Measurements from ENCODE around the gene PPP1R1C. TPM values are rescaled to one million over a fixed set of nuclear protein-coding genes. Genes with fewer than 3 reads are reported as not detected.

Gene PPP1R1C
- total RNA-seq, 2 donors from 2014 or later, result 5.9 to 9.1 TPM

DNA sequence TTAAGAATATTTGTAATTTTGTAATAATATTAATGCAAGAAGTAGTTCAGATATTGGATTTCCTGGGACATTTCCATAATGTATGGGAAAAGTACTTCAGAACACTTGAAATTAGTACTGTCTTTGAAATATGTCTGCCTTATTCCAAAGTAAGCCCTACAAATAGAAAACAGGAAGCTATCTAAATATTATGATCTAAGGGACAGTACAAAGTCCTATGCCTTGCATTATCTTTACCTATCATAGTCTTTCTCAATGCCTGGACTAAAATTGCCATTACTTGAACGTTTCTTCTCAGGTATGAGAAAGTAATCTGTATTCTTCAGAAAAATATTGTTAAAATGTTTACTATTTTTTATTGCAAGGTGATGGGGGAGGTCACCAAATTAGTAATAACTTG, 113.0 kb downstream of the PPP1R1C start:
- intact Hi-C loops (cut with DNase I), result no loop called here
- Histone ChIP-seq H3K9me3 (no peaks in the 10 kb centered on the region), H3K4me1 (replicated peaks) (no peaks in the 10 kb centered on the region), H3K4me3 (no peak overlapping the region), H3K27ac (no peak overlapping the region), H3K36me3 (no peaks in the 10 kb centered on the region), H3K27me3 (replicated peaks; ENCODE audit: insufficient read depth) (no peaks in the 10 kb centered on the region)
- TF ChIP-seq POLR2AphosphoS5 (IDR thresholded peaks at IDR 0.05) (no peak), POLR2A (IDR thresholded peaks at IDR 0.05) (no peak)
- TF ChIP-seq, protein P1, sequence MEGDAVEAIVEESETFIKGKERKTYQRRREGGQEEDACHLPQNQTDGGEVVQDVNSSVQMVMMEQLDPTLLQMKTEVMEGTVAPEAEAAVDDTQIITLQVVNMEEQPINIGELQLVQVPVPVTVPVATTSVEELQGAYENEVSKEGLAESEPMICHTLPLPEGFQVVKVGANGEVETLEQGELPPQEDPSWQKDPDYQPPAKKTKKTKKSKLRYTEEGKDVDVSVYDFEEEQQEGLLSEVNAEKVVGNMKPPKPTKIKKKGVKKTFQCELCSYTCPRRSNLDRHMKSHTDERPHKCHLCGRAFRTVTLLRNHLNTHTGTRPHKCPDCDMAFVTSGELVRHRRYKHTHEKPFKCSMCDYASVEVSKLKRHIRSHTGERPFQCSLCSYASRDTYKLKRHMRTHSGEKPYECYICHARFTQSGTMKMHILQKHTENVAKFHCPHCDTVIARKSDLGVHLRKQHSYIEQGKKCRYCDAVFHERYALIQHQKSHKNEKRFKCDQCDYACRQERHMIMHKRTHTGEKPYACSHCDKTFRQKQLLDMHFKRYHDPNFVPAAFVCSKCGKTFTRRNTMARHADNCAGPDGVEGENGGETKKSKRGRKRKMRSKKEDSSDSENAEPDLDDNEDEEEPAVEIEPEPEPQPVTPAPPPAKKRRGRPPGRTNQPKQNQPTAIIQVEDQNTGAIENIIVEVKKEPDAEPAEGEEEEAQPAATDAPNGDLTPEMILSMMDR (IDR thresholded peaks at IDR 0.05), result no peak
- 66% methylated on average over 1 of the region's 1 CpG for whole genome bisulfite sequencing
- DNase-seq (ENCODE audit: low spot score), result no peak

DNA sequence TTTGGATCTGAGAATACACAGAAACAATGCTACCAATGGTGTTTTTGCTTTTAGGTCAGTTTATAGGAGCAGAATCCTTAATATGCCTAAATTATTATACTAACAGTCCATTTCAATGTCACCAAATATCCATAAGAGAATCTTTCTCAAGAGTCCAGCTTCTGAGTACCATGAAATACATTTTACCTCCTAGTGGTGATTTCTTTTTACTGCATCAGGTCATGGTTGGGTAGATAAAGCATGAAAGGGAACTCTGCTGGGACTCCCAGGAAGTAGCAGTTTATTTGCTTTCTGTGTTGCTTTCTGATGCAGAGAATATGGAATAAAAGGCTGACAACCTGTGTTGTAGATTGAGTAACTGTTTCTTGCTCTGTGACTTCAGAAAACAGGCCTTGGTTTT, 115.6 kb downstream of the PPP1R1C start:
- Histone ChIP-seq H3K27me3 (replicated peaks; ENCODE audit: insufficient read depth) (no peaks in the 10 kb centered on the region), H3K9me3 (no peaks in the 10 kb centered on the region), H3K4me1 (replicated peaks) (no peaks in the 10 kb centered on the region), H3K4me3 (no peak overlapping the region), H3K27ac (no peak overlapping the region), H3K36me3 (no peaks in the 10 kb centered on the region)
- intact Hi-C loops (cut with DNase I), result no loop called here
- TF ChIP-seq POLR2A (IDR thresholded peaks at IDR 0.05), result no peak
- TF ChIP-seq, protein P1 (IDR thresholded peaks at IDR 0.05), result no peak
- no peak for TF ChIP-seq POLR2AphosphoS5 (IDR thresholded peaks at IDR 0.05)
- no peak for DNase-seq (ENCODE audit: low spot score)

DNA sequence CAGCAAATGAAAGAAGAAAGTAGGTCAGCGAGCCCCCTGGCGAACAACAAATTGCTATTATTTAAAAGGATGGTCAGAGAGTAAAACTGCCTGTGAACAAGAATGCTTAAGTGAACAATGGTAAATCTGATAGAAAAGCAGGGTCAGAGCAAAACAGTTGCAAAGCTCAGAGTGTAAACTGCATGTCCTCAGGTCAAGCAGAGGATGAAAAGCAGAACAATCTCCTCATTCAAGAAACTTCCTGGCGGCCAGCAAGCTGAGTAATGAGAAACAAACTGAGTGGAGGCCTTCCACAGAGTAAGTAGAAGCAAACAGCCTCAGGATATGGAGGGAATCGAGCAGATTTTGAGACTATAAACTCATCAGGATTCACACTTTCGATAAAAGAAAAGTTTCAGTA, 117.9 kb downstream of the PPP1R1C start:
- intact Hi-C loops (cut with DNase I), result no loop called here
- no peak overlapping the region for H3K4me3 ChIP-seq
- no peaks in the 10 kb centered on the region for H3K36me3 ChIP-seq
- H3K27ac ChIP-seq, result no peak overlapping the region
- 59% methylated on average over 5 of the region's 5 CpGs for WGBS
- no peaks in the 10 kb centered on the region for H3K27me3 ChIP-seq (replicated peaks; ENCODE audit: insufficient read depth)
- TF ChIP-seq POLR2AphosphoS5 (IDR thresholded peaks at IDR 0.05) (no peak), POLR2A (IDR thresholded peaks at IDR 0.05) (no peak)
- TF ChIP-seq, protein P1 (IDR thresholded peaks at IDR 0.05), result no peak
- no peaks in the 10 kb centered on the region for H3K9me3 ChIP-seq
- DNase-seq (ENCODE audit: low spot score), result no peak
- no peaks in the 10 kb centered on the region for H3K4me1 ChIP-seq (replicated peaks)

DNA sequence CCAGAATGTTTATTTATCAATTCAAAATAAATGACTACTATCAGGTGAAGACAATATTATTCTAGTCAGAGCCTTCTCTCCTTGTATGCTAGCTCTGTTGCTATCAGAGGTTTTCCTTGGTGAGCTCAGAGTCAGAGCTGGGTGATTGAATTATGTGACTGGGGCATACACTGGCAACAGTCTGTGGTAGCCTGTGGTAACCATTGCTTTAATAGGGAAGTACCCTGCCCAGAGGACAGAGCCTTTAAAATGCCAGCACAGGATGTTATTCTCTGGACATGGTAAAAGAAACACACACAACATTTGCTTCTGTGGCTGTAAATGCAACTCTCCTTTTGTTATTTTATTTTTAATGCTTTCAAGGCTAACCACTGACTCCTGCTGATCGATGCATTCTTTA, 124.7 kb downstream of the PPP1R1C start:
- Histone ChIP-seq H3K9me3 (no peaks in the 10 kb centered on the region), H3K27me3 (replicated peaks; ENCODE audit: insufficient read depth) (no peaks in the 10 kb centered on the region), H3K27ac (no peak overlapping the region), H3K36me3 (no peaks in the 10 kb centered on the region), H3K4me3 (no peak overlapping the region), H3K4me1 (replicated peaks) (no peaks in the 10 kb centered on the region)
- DNase-seq (ENCODE audit: low spot score), result no peak
- 83% methylated on average over 1 of the region's 1 CpG for WGBS
- TF ChIP-seq, protein P1 (IDR thresholded peaks at IDR 0.05), result no peak
- no peak for TF ChIP-seq POLR2AphosphoS5 (IDR thresholded peaks at IDR 0.05)
- no peak for TF ChIP-seq POLR2A (IDR thresholded peaks at IDR 0.05)
- intact Hi-C loops (cut with DNase I), result no loop called here

DNA sequence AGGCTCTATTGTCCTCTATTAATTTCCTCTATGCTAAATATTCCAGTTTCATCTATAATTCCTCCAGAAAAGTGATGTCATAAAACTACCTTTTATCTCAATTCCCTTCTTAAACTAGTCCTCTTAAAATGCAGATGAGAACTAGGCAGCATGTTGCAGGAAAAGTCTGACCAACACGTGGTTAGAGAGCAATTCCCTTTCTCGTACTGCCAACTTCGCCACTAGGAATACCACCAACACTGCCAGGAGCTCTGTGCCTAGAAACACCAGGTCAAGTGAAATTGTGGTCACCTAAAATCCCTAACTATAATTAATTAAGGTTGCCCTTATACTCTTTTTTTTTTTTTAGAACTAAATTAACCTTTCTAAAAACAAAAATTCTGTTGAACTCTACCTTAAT, 127.7 kb downstream of the PPP1R1C start:
- H3K27me3 ChIP-seq (replicated peaks; ENCODE audit: insufficient read depth), result no peaks in the 10 kb centered on the region
- H3K9me3 ChIP-seq, result no peaks in the 10 kb centered on the region
- TF ChIP-seq POLR2AphosphoS5 (IDR thresholded peaks at IDR 0.05) (no peak), POLR2A (IDR thresholded peaks at IDR 0.05) (no peak)
- TF ChIP-seq, protein P1 (IDR thresholded peaks at IDR 0.05), result no peak
- WGBS, result 80% methylated on average over 3 of the region's 3 CpGs
- H3K27ac ChIP-seq, result no peak overlapping the region
- no peaks in the 10 kb centered on the region for H3K4me1 ChIP-seq (replicated peaks)
- DNase-seq (ENCODE audit: low spot score), result no peak
- intact Hi-C loops (cut with DNase I), result no loop called here
- H3K4me3 ChIP-seq, result no peak overlapping the region
- H3K36me3 ChIP-seq, result no peaks in the 10 kb centered on the region

Data from prostate gland (tissue), 2 donors.